AG04450 (cell line): ENCODE data around the gene ZNF70. TPM values are rescaled to one million over a fixed set of nuclear protein-coding genes. Genes with fewer than 3 reads are reported as not detected.

ENCODE experiments used
- CTCF ChIA-PET: fragments of 300-600, 350-600 bp; formaldehyde crosslinking; extraction: SDS; loops from one replicate; lab custom pipeline; 2022; ENCODE audit warnings: antibody characterized with exemption, inconsistent platforms; lab: Charles Lee
- POLR2A ChIA-PET: fragments of 350-600 bp; formaldehyde crosslinking; extraction: SDS; loops from one replicate; lab custom pipeline; 2021; ENCODE audit warnings: antibody characterized with exemption, inconsistent platforms; lab: Yijun Ruan, JAX
- DNase-seq: peaks from one replicate; pipeline ENCODE4 v3.0.0-alpha.2; 2011; ENCODE audit warnings: low read depth, low spot score
- H3K27ac ChIP-seq: one replicate; pipeline ENCODE4 v1.5.1; 2012; ENCODE audit warnings: low read depth, low read length, control low read depth
- H3K27me3 ChIP-seq: one replicate; pipeline ENCODE4 v1.6.0; 2012; ENCODE audit warnings: low read length; ENCODE audit not compliant: control insufficient read depth, insufficient read depth
- H3K4me3 ChIP-seq: 2 replicates; pipeline ENCODE4 v1.5.1; 2011; ENCODE audit warnings: mild to moderate bottlenecking, low read depth, low read length, control low read depth
- H3K9me3 ChIP-seq: 2 replicates; pipeline ENCODE4 v1.5.1; 2012; ENCODE audit warnings: low read length; ENCODE audit not compliant: control insufficient read depth, insufficient read depth
- polyA plus RNA-seq: library from polyadenylated mRNA; depleted of rRNA; stranded (reverse); fragments of >200 nt; gene quantifications from 2 replicates; pipeline ENCODE4 v1.2.3, GENCODE V29; 2011
- TF ChIP-seq, protein P1 (sequence below): IDR thresholded peaks from 2 replicates; pipeline ENCODE4 v1.5.1; 2011; ENCODE audit warnings: low read depth, low read length, control low read depth, inconsistent platforms

Gene ZNF70
- polyA plus RNA-seq, 1 experiment = 1.6 TPM

- POLR2A ChIA-PET = no interaction called here
- no peak overlapping the region for H3K27ac ChIP-seq
- TF ChIP-seq, protein P1, sequence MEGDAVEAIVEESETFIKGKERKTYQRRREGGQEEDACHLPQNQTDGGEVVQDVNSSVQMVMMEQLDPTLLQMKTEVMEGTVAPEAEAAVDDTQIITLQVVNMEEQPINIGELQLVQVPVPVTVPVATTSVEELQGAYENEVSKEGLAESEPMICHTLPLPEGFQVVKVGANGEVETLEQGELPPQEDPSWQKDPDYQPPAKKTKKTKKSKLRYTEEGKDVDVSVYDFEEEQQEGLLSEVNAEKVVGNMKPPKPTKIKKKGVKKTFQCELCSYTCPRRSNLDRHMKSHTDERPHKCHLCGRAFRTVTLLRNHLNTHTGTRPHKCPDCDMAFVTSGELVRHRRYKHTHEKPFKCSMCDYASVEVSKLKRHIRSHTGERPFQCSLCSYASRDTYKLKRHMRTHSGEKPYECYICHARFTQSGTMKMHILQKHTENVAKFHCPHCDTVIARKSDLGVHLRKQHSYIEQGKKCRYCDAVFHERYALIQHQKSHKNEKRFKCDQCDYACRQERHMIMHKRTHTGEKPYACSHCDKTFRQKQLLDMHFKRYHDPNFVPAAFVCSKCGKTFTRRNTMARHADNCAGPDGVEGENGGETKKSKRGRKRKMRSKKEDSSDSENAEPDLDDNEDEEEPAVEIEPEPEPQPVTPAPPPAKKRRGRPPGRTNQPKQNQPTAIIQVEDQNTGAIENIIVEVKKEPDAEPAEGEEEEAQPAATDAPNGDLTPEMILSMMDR = no peak
- no peaks in the 10 kb centered on the region for H3K27me3 ChIP-seq
- no peak for DNase-seq
- no peak overlapping the region for H3K4me3 ChIP-seq
- CTCF ChIA-PET = interaction anchor here (2.8 kb wide), 1 partner anchor 12 kb away, joined by 10 read pairs; no protein-coding TSS in a partner anchor
- no peaks in the 10 kb centered on the region for H3K9me3 ChIP-seq
Observed at GRCh38 chr22:23782703-23783102, 31.8 kb upstream of the ZNF70 start.

DNA sequence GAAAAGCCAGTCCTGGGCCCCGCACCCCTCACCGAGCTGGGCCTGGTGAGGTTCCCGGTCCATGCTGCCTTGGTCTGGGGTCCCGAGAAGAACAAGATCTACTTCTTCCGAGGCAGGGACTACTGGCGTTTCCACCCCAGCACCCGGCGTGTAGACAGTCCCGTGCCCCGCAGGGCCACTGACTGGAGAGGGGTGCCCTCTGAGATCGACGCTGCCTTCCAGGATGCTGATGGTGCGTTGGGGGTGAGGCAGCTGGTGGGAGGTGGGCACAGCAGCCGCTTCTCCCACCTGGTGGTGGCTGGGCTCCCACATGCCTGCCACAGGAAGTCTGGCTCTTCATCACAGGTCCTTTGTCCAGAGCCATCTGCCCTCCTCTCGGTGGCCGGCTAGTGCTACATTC lies 31.3 kb upstream of the ZNF70 start:
- TF ChIP-seq, protein P1 = no peak
- DNase-seq = no peak
- H3K27me3 ChIP-seq = no peaks in the 10 kb centered on the region
- H3K9me3 ChIP-seq = no peaks in the 10 kb centered on the region
- ChIA-PET POLR2A (no interaction called here), CTCF (interaction anchor here (2.8 kb wide), 1 partner anchor 11 kb away, joined by 10 read pairs; no protein-coding TSS in a partner anchor)
- H3K27ac ChIP-seq = no peak overlapping the region
- H3K4me3 ChIP-seq = no peak overlapping the region

DNA sequence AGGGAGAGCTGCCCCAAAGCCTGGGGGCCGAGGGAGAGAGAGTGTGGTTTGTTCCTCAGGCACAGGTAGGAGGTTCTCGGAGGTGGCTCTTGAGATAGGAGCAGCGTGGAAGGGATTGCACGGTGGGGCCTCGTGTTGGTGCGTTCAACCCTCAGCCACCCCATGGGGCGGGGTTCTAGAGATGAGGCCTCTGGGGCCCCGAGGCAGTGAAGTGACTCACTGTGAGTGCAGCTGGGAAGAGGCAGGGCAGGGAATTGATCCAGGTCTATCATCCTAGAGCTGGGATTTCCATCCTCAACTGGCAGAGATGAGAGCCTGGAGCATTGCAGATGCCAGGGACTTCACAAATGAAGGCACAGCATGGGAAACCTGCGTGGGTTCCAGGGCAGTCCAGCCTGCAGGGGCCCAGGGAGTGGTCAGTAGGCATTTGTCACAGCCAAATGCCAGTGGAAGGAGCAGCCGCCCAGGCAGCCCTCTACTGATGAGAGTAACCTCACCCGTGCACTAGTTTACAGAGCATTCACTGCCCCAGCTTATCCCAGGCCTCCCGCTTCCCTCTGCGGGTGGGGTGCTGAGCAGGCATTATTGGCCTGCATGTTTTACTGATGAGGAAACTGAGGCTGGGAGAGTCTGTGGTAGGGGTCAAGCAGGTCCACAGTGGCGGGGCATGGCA lies 30.7 kb upstream of the ZNF70 start:
- DNase-seq = no peak
- H3K4me3 ChIP-seq = no peak overlapping the region
- no peaks in the 10 kb centered on the region for H3K27me3 ChIP-seq
- no peaks in the 10 kb centered on the region for H3K9me3 ChIP-seq
- no peak overlapping the region for H3K27ac ChIP-seq
- TF ChIP-seq, protein P1 = no peak
- POLR2A ChIA-PET = no interaction called here
- CTCF ChIA-PET = interaction anchor here (2.8 kb wide), 1 partner anchor 11 kb away, joined by 10 read pairs; no protein-coding TSS in a partner anchor

DNA sequence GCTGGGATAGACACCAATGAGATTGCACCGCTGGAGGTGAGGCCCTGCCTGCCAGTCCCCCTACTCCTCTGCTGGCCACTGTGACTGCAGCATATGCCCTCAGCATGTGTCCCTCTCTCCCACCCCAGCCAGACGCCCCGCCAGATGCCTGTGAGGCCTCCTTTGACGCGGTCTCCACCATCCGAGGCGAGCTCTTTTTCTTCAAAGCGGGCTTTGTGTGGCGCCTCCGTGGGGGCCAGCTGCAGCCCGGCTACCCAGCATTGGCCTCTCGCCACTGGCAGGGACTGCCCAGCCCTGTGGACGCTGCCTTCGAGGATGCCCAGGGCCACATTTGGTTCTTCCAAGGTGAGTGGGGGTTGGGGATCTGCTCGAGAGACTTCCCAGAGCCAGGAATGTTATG lies 30.2 kb upstream of the ZNF70 start:
- H3K4me3 ChIP-seq = no peak overlapping the region
- no peak for DNase-seq
- no peak overlapping the region for H3K27ac ChIP-seq
- ChIA-PET CTCF (interaction anchor here (1.0 to 2.8 kb wide), 2 partner anchors 10 to 66 kb away, joined by 3 to 10 read pairs; no protein-coding TSS in a partner anchor), POLR2A (no interaction called here)
- TF ChIP-seq, protein P1 = no peak
- no peaks in the 10 kb centered on the region for H3K9me3 ChIP-seq
- no peaks in the 10 kb centered on the region for H3K27me3 ChIP-seq

DNA sequence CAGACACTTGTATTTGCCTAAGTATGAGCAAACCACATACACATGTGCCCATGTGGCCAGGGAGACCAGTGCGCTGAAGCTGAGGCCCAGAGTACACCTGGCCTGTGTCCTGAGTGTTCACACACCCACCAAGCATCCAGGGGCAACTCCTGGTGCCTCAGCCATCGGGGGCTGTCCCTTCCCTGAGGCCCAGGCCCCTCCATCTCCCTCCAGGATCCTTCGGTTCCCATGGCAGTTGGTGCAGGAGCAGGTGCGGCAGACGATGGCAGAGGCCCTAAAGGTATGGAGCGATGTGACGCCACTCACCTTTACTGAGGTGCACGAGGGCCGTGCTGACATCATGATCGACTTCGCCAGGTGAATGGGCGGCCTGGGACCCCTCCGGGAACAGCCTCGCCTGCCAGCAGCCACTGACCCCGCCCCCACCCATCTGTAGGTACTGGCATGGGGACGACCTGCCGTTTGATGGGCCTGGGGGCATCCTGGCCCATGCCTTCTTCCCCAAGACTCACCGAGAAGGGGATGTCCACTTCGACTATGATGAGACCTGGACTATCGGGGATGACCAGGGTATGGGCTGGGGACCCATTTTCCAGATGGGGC lies 29.3 kb upstream of the ZNF70 start:
- TF ChIP-seq, protein P1 = no peak
- ChIA-PET POLR2A (no interaction called here), CTCF (interaction anchor here (1.0 kb wide), 1 partner anchor 67 kb away, joined by 3 read pairs; no protein-coding TSS in a partner anchor)
- no peaks in the 10 kb centered on the region for H3K9me3 ChIP-seq
- H3K27ac ChIP-seq = no peak overlapping the region
- H3K4me3 ChIP-seq = no peak overlapping the region
- H3K27me3 ChIP-seq = no peaks in the 10 kb centered on the region
- no peak for DNase-seq
